ENCODE measurements around the gene PGAM5.

PGAM5 gene
- total RNA-seq: 27.8 to 62.0 reads per million in 2 donors

- peak; percentile 88 for DNase-seq
Measured at GRCh38 chr12:132710405-132711079, at the start of gene PGAM5. Gene PGAM5, plus strand, starts transcription at chr12:132710842. Its CDS starts 35 bp downstream, at chr12:132710877.

GRCh38 chr12:132660996-132661395, 49.6 kb upstream of the PGAM5 start:
- DNase-seq: no peak

GRCh38 chr12:132661972-132662371, 48.7 kb upstream of the PGAM5 start:
- DNase-seq: no peak

- no peak for DNase-seq
Measured at GRCh38 chr12:132662901-132663755, 47.5 kb upstream of the PGAM5 start.

- DNase-seq: no peak
Measured at GRCh38 chr12:132664206-132665148, 46.2 kb upstream of the PGAM5 start.

GRCh38 chr12:132665149-132665491, 45.5 kb upstream of the PGAM5 start:
- DNase-seq: no peak

- no peak for DNase-seq
Measured at GRCh38 chr12:132665794-132666193, 44.8 kb upstream of the PGAM5 start.

GRCh38 chr12:132668191-132669088, 42.2 kb upstream of the PGAM5 start:
- DNase-seq: no peak

- DNase-seq: no peak
Measured at GRCh38 chr12:132669166-132669879, 41.3 kb upstream of the PGAM5 start.

GRCh38 chr12:132672116-132672515, 38.5 kb upstream of the PGAM5 start:
- no peak for DNase-seq

GRCh38 chr12:132672678-132673077, 38.0 kb upstream of the PGAM5 start:
- DNase-seq: no peak

GRCh38 chr12:132673288-132674179, 37.1 kb upstream of the PGAM5 start:
- DNase-seq: no peak

- DNase-seq: no peak
Measured at GRCh38 chr12:132674561-132674960, 36.1 kb upstream of the PGAM5 start.

GRCh38 chr12:132675757-132676432, 34.7 kb upstream of the PGAM5 start:
- DNase-seq: no peak

- DNase-seq: no peak
Measured at GRCh38 chr12:132677492-132677891, 33.1 kb upstream of the PGAM5 start.

GRCh38 chr12:132685400-132685799, 25.2 kb upstream of the PGAM5 start:
- DNase-seq: no peak

- no peak for DNase-seq
Measured at GRCh38 chr12:132686825-132687210, 23.8 kb upstream of the PGAM5 start.

- peak; percentile 91 for DNase-seq
Measured at GRCh38 chr12:132687211-132688164, 23.2 kb upstream of the PGAM5 start, which contains the start of the genes POLE and PXMP2. Gene POLE, minus strand, starts transcription at chr12:132687342. Its CDS starts 27 bp downstream, at chr12:132687315. Gene PXMP2, plus strand, starts transcription at chr12:132687587. Its CDS starts 84 bp downstream, at chr12:132687671.

Measured in T-helper 9 cell (primary cell).